ENCODE results near the gene GIMAP5.
A peak's percentile ranks its signal among the peaks of the same experiment; 100 is the strongest.
"Not testable (repeated sequence)": the region's sequence is repeated elsewhere in the genome, so short reads cannot be mapped to it uniquely, and the experiment has no call there.

The GIMAP5 gene

GRCh38 chr7:150735596-150736358, 1.4 kb upstream of the GIMAP5 start:
- DNase-seq = no peak

- DNase-seq = no peak
These were observed 354 bp upstream of the GIMAP5 start for GRCh38 chr7:150736864-150737263.

- DNase-seq = no peak
These were observed 874 bp downstream of the GIMAP5 start for GRCh38 chr7:150738092-150738491.

- DNase-seq = peak; percentile 11
These were observed 1.4 kb downstream of the GIMAP5 start for GRCh38 chr7:150738591-150739001.

- no peak for DNase-seq
These were observed 1.8 kb downstream of the GIMAP5 start for GRCh38 chr7:150739033-150739432.

GRCh38 chr7:150740053-150740452, 2.8 kb downstream of the GIMAP5 start:
- DNase-seq = no peak

- no peak for DNase-seq
These were observed 5.2 kb downstream of the GIMAP5 start for GRCh38 chr7:150742286-150742968.

- DNase-seq = no peak
These were observed 6.9 kb downstream of the GIMAP5 start for GRCh38 chr7:150744041-150744656.

- no peak for DNase-seq
These were observed 7.9 kb downstream of the GIMAP5 start for GRCh38 chr7:150745086-150745485.

- no peak for DNase-seq
These were observed 8.7 kb downstream of the GIMAP5 start for GRCh38 chr7:150745876-150746275.

- DNase-seq = no peak
These were observed 9.7 kb downstream of the GIMAP5 start for GRCh38 chr7:150746921-150747320.

GRCh38 chr7:150748376-150748775, 11.2 kb downstream of the GIMAP5 start:
- no peak for DNase-seq

- no peak for DNase-seq
These were observed 14.5 kb downstream of the GIMAP5 start for GRCh38 chr7:150751702-150752101.

- DNase-seq = no peak
These were observed 16.0 kb downstream of the GIMAP5 start for GRCh38 chr7:150753239-150753638.

GRCh38 chr7:150753826-150754603, 16.8 kb downstream of the GIMAP5 start:
- DNase-seq = peak; percentile 31

- no peak for DNase-seq
These were observed 17.7 kb downstream of the GIMAP5 start for GRCh38 chr7:150754951-150755350.

GRCh38 chr7:150755473-150756099, 18.4 kb downstream of the GIMAP5 start:
- no peak for DNase-seq

GRCh38 chr7:150756166-150756565, 18.9 kb downstream of the GIMAP5 start:
- DNase-seq = no peak

GRCh38 chr7:150756858-150757257, 19.6 kb downstream of the GIMAP5 start:
- DNase-seq = no peak

- no peak for DNase-seq
These were observed 22.3 kb downstream of the GIMAP5 start for GRCh38 chr7:150759479-150759878.

GRCh38 chr7:150766334-150766709, 29.1 kb downstream of the GIMAP5 start:
- DNase-seq = no peak

- no peak for DNase-seq
These were observed 32.5 kb downstream of the GIMAP5 start for GRCh38 chr7:150769768-150770167.

GRCh38 chr7:150774131-150774530, 36.9 kb downstream of the GIMAP5 start:
- DNase-seq = not testable (repeated sequence)

All from NCI-H226 (cell line).